Liver (tissue), 9 donors: ENCODE measurements around the gene WDR7. TPM values are rescaled to one million over a fixed set of nuclear protein-coding genes. Genes with fewer than 3 reads are reported as not detected.

Source experiments
- DNase-seq: peaks from one replicate; pipeline ENCODE4 v3.0.0-alpha.2; 2017; ENCODE audit warnings: low spot score
- H3K27ac ChIP-seq, 2 donors: one replicate each; pipeline ENCODE4 v1.7.0; 2013; ENCODE audit warnings: inconsistent platforms in 2 of 2, low read length in 2 of 2, control low read depth in 1 of 2, low read depth in 1 of 2, mild to moderate bottlenecking in 1 of 2
- H3K27me3 ChIP-seq, 4 donors: one replicate each; pipeline versions ENCODE4 v1.6.1 to v1.7.0; 2013; ENCODE audit warnings: low read length in 3 of 4, inconsistent platforms in 1 of 4, mild to moderate bottlenecking in 1 of 4, moderate library complexity in 1 of 4; ENCODE audit not compliant: control insufficient read depth in 4 of 4, insufficient read depth in 4 of 4
- H3K36me3 ChIP-seq, 4 donors: one replicate each; pipeline versions ENCODE4 v1.6.1 to v1.7.0; 2013; ENCODE audit warnings: low read length in 3 of 4, mild to moderate bottlenecking in 3 of 4, low read depth in 1 of 4, moderate library complexity in 1 of 4; ENCODE audit not compliant: control insufficient read depth in 4 of 4, insufficient read depth in 3 of 4
- H3K4me1 ChIP-seq, 4 donors: one replicate each; pipeline versions ENCODE4 v1.6.1 to v1.7.0; 2013; ENCODE audit warnings: low read length in 3 of 4, mild to moderate bottlenecking in 3 of 4, moderate library complexity in 1 of 4; ENCODE audit not compliant: control insufficient read depth in 4 of 4, insufficient read depth in 4 of 4
- H3K4me3 ChIP-seq, 3 donors: one replicate each; pipeline versions ENCODE4 v1.6.1 to v1.7.0; 2013; ENCODE audit warnings: low read length in 3 of 3, control low read depth in 1 of 3, low read depth in 1 of 3, mild to moderate bottlenecking in 1 of 3
- H3K9ac ChIP-seq, 2 donors: one replicate each; pipeline ENCODE4 v1.7.0; 2013; ENCODE audit warnings: low read length in 2 of 2, mild to moderate bottlenecking in 2 of 2, moderate library complexity in 2 of 2, control low read depth in 1 of 2, low read depth in 1 of 2
- H3K9me3 ChIP-seq, 4 donors: one replicate each; pipeline versions ENCODE4 v1.6.1 to v1.7.0; 2013; ENCODE audit warnings: low read length in 3 of 4; ENCODE audit not compliant: control insufficient read depth in 4 of 4
- ATF3 ChIP-seq: IDR thresholded peaks from 2 replicates; pipeline ENCODE4 v1.6.1; 2016; ENCODE audit warnings: antibody characterized with exemption
- CTCF ChIP-seq: fragments of 150-350 bp; IDR thresholded peaks from 2 replicates; pipeline ENCODE4 v1.5.1; 2017; ENCODE audit warnings: improper control_type of control experiment, low read depth, low read length; ENCODE audit not compliant: missing input control
- EGR1 ChIP-seq, 2 donors: IDR thresholded peaks; 2 replicates each; pipeline ENCODE4 v1.6.1; 2016 to 2018; ENCODE audit warnings: antibody characterized with exemption in 2 of 2, low read depth in 2 of 2
- FOXA1 ChIP-seq: IDR thresholded peaks from 2 replicates; pipeline ENCODE4 v1.6.1; 2016; ENCODE audit warnings: antibody characterized with exemption
- FOXA2 ChIP-seq: IDR thresholded peaks from 2 replicates; pipeline ENCODE4 v1.6.1; 2016; ENCODE audit warnings: antibody characterized with exemption
- GABPA ChIP-seq, 2 donors: IDR thresholded peaks in 1 of 2; conservative IDR thresholded peaks in 1 of 2; 2 replicates each; pipeline ENCODE4 v1.6.1; 2016; ENCODE audit warnings: antibody characterized with exemption in 2 of 2, mild to moderate bottlenecking in 1 of 2, moderate library complexity in 1 of 2
- HNF4A ChIP-seq, 2 donors: conservative IDR thresholded peaks; 2 replicates each; pipeline ENCODE4 v1.6.1; 2016; ENCODE audit warnings: antibody characterized with exemption in 2 of 2, mild to moderate bottlenecking in 2 of 2
- HNF4G ChIP-seq: IDR thresholded peaks from 2 replicates; pipeline ENCODE4 v1.6.1; 2016; ENCODE audit warnings: antibody characterized with exemption
- JUND ChIP-seq, 2 donors: IDR thresholded peaks; 2 replicates each; pipeline ENCODE4 v1.6.1; 2016; ENCODE audit warnings: antibody characterized with exemption in 2 of 2
- MAX ChIP-seq: IDR thresholded peaks from 2 replicates; pipeline ENCODE4 v1.6.1; 2016; ENCODE audit warnings: antibody characterized with exemption
- NR2F2 ChIP-seq: IDR thresholded peaks from 2 replicates; pipeline ENCODE4 v1.6.1; 2016; ENCODE audit warnings: antibody characterized with exemption
- REST ChIP-seq: IDR thresholded peaks from 2 replicates; pipeline ENCODE4 v1.6.1; 2016; ENCODE audit warnings: antibody characterized with exemption, mild to moderate bottlenecking
- RXRA ChIP-seq, 2 donors: IDR thresholded peaks; 2 replicates each; pipeline ENCODE4 v1.6.1; 2017 to 2018; ENCODE audit warnings: antibody characterized with exemption in 2 of 2, mild to moderate bottlenecking in 1 of 2
- SP1 ChIP-seq: IDR thresholded peaks from 2 replicates; pipeline ENCODE4 v1.6.1; 2018; ENCODE audit warnings: antibody characterized with exemption, mild to moderate bottlenecking
- YY1 ChIP-seq: IDR thresholded peaks from 2 replicates; pipeline ENCODE4 v1.6.1; 2016; ENCODE audit warnings: antibody characterized with exemption, mild to moderate bottlenecking
- ZBTB33 ChIP-seq: IDR thresholded peaks from 2 replicates; pipeline ENCODE4 v1.6.1; 2016; ENCODE audit warnings: antibody characterized with exemption
- WGBS: extraction: QIAGEN DNeasy Blood & Tissue Kit; methylation state at CpG from one replicate; pipeline ENCODE4 v1.1.7; 2013; 5-methylcytosine and 5-hydroxymethylcytosine counted together
- polyA plus RNA-seq, 2 donors: library from polyadenylated mRNA; stranded (reverse) in 1 of 2; unstranded in 1 of 2; fragments of 200-250 nt in 1 of 2; fragments of >200 nt in 1 of 2; fragmentation: Nextera tagmentation in 1 of 2; extraction: Ambion mirVana in 1 of 2; gene quantifications; one replicate each; pipeline versions ENCODE4 v1.2.1 to v1.2.3, GENCODE V29; 2013 to 2015
- total RNA-seq, 2 donors: library from RNA; depleted of rRNA; stranded (reverse); fragments of >200 nt; gene quantifications; one replicate each; pipeline ENCODE4 v1.2.3, GENCODE V29; 2014
- donor health status: healthy.
- donor health status: healthy.
- donor health status: healthy.
- donor health status: healthy.
- donor health status: healthy.

Gene WDR7
- total and polyA plus RNA-seq, 4 donors: 4.5 to 26.6 (median 13.2) TPM

GRCh38 chr18:56935434-56936040 lies 284.4 kb downstream of the WDR7 start:
- Histone ChIP-seq H3K27me3 (no peaks in the 10 kb centered on the region), H3K9me3 (no peaks in the 10 kb centered on the region), H3K27ac (no peak overlapping the region), H3K36me3 (peaks cover 0 to 9% (median 0%) of the 10 kb centered on the region in 4 donors), H3K9ac (no peak overlapping the region), H3K4me1 (no peaks in the 10 kb centered on the region), H3K4me3 (no peak overlapping the region)
- DNase-seq: no peak
- WGBS: 96% methylated on average over 10 of the region's 10 CpGs
- no peak for TF ChIP-seq RXRA (IDR thresholded peaks at IDR 0.05)
- no peak for TF ChIP-seq FOXA2
- no peak for TF ChIP-seq JUND (IDR thresholded peaks at IDR 0.05)
- TF ChIP-seq HNF4G: no peak

GRCh38 chr18:56936457-56936856 lies 285.3 kb downstream of the WDR7 start:
- 98% methylated on average over 1 of the region's 1 CpG for WGBS
- TF ChIP-seq YY1 (no peak), ATF3 (no peak), ZBTB33 (no peak), FOXA2 (no peak), CTCF (no peak), MAX (no peak), RXRA (IDR thresholded peaks at IDR 0.05) (no peak), FOXA1 (no peak), SP1 (no peak), REST (no peak), GABPA (IDR thresholded peaks at IDR 0.05 in 1 of 2, conservative IDR thresholded peaks at IDR 0.05 in 1 of 2) (no peak), JUND (IDR thresholded peaks at IDR 0.05) (no peak), EGR1 (IDR thresholded peaks at IDR 0.05; ENCODE audit: low read depth in 2 of 2) (no peak), HNF4A (conservative IDR thresholded peaks at IDR 0.05) (no peak), NR2F2 (no peak), HNF4G (no peak)
- Histone ChIP-seq H3K27me3 (no peaks in the 10 kb centered on the region), H3K9ac (no peak overlapping the region), H3K4me3 (no peak overlapping the region), H3K9me3 (no peaks in the 10 kb centered on the region), H3K27ac (no peak overlapping the region), H3K36me3 (peaks cover 0 to 9% (median 0%) of the 10 kb centered on the region in 4 donors), H3K4me1 (no peaks in the 10 kb centered on the region)
- no peak for DNase-seq
